ENCODE data around the gene SLC10A6. TPM values are rescaled to one million over a fixed set of nuclear protein-coding genes. Genes with fewer than 3 reads are reported as not detected.

SLC10A6 gene
- 0.69 TPM for total RNA-seq
- long read RNA-seq, result 0 reads

GRCh38 chr4:86848732-86849619, at the start of gene SLC10A6:
Gene SLC10A6, minus strand, starts transcription at chr4:86849384. Its CDS starts 269 bp downstream, at chr4:86849115.
- peak within 1 kb of the TSS; percentile 43 for H3K4me3 ChIP-seq
- no peaks in the 10 kb centered on the region for H3K27me3 ChIP-seq (ENCODE audit: low read depth)
- no peaks in the 10 kb centered on the region for H3K36me3 ChIP-seq
- H3K27ac ChIP-seq (replicated peaks), result peak within 1 kb of the TSS; percentile 59
- intact Hi-C loops (cut with micrococcal nuclease), result no loop called here
- peaks cover 31% of the 10 kb centered on the region for H3K4me1 ChIP-seq
- TF ChIP-seq CTCF (IDR thresholded peaks at IDR 0.05; ENCODE audit: borderline replicate concordance), result no peak
- no peak for DNase-seq
- no peaks in the 10 kb centered on the region for H3K9me3 ChIP-seq (replicated peaks)

GRCh38 chr4:86898562-86898961, 49.4 kb upstream of the SLC10A6 start:
- no peaks in the 10 kb centered on the region for H3K36me3 ChIP-seq
- H3K27me3 ChIP-seq (ENCODE audit: low read depth), result no peaks in the 10 kb centered on the region
- no peak overlapping the region for H3K27ac ChIP-seq (replicated peaks)
- intact Hi-C loops (cut with micrococcal nuclease), result loop anchor here (5.0 kb wide), 1 partner anchor 401 kb away; no protein-coding TSS in a partner anchor
- no peaks in the 10 kb centered on the region for H3K9me3 ChIP-seq (replicated peaks)
- no peak overlapping the region for H3K4me3 ChIP-seq
- no peak for DNase-seq
- no peaks in the 10 kb centered on the region for H3K4me1 ChIP-seq
- TF ChIP-seq CTCF (IDR thresholded peaks at IDR 0.05; ENCODE audit: borderline replicate concordance), result peak; percentile 33

- H3K27me3 ChIP-seq (ENCODE audit: low read depth), result no peaks in the 10 kb centered on the region
- intact Hi-C loops (cut with micrococcal nuclease), result loop anchor here (5.0 kb wide), 1 partner anchor 399 kb away; no protein-coding TSS in a partner anchor
- no peaks in the 10 kb centered on the region for H3K9me3 ChIP-seq (replicated peaks)
- TF ChIP-seq CTCF (IDR thresholded peaks at IDR 0.05; ENCODE audit: borderline replicate concordance), result no peak
- no peak overlapping the region for H3K27ac ChIP-seq (replicated peaks)
- peaks cover 15% of the 10 kb centered on the region for H3K4me1 ChIP-seq
- no peak overlapping the region for H3K4me3 ChIP-seq
- no peaks in the 10 kb centered on the region for H3K36me3 ChIP-seq
- DNase-seq, result no peak
Observed at GRCh38 chr4:86896596-86896995, 47.4 kb upstream of the SLC10A6 start.

GRCh38 chr4:86895692-86896488, 46.7 kb upstream of the SLC10A6 start:
- no peak for DNase-seq
- intact Hi-C loops (cut with micrococcal nuclease), result loop anchor here (5.0 kb wide), 1 partner anchor 399 kb away; no protein-coding TSS in a partner anchor

More at GRCh38 chr4:86895692-86896488, 46.7 kb upstream of the SLC10A6 start:
- H3K4me1 ChIP-seq, result peaks cover 18% of the 10 kb centered on the region
- H3K9me3 ChIP-seq (replicated peaks), result no peaks in the 10 kb centered on the region
- H3K27ac ChIP-seq (replicated peaks), result no peak overlapping the region
- TF ChIP-seq CTCF (IDR thresholded peaks at IDR 0.05; ENCODE audit: borderline replicate concordance), result peak; percentile 87
- no peaks in the 10 kb centered on the region for H3K27me3 ChIP-seq (ENCODE audit: low read depth)
- no peak overlapping the region for H3K4me3 ChIP-seq
- no peaks in the 10 kb centered on the region for H3K36me3 ChIP-seq
